HG03139 (cell line): Measurements from ENCODE around the gene MAPK9.
"Not testable (repeated sequence)": the region's sequence is repeated elsewhere in the genome, so short reads cannot be mapped to it uniquely, and the experiment has no call there.

Source experiments
- ATAC-seq: cut with Tn5 transposase; IDR thresholded peaks from one replicate; pipeline ENCODE4 v1.9.1; 2021; ENCODE audit not compliant: unreplicated experiment

Gene MAPK9

GRCh38 chr5:180328296-180329137 lies 36.6 kb upstream of the MAPK9 start:
- no peak for ATAC-seq

GRCh38 chr5:180326989-180327565 lies 35.2 kb upstream of the MAPK9 start:
- ATAC-seq: no peak

DNA sequence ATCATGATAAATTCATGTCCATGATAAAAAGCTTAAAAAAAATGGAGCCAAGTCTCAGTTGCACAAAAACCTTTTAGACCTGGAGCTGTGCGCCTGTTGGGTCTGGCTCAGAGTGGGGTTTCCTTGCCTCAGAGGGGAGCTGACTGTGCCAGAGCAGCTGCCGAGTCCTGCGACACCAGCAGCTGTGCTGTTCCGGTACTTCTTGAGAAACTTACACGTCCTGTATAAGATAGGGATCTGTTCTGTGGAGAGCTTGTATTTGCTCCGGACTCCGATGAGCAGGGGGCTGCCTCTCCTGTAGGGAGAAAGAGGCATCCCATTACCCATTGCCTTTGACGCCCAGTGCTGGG lies 32.7 kb upstream of the MAPK9 start:
- ATAC-seq: no peak

GRCh38 chr5:180323941-180324600 lies 32.2 kb upstream of the MAPK9 start:
- ATAC-seq: no peak

DNA sequence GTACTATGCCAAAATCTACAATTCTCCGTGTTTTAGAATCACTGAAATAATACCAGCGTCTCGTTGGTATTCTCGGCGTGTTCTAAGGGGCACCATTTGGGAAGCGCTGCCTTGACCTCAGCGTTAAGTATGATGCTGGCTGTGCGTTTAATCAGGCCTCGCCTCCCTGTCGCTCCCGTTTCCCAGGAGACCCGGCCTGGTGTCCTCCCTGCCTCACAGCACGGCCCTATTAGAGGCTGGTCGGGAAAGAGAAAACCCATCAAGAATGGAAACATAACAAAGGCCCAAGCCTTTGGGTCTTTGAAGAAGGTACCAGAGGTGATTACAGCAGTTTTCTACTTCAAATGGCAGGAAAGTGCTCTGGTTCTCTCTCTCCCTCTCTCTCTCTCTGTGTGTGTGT lies 31.3 kb upstream of the MAPK9 start:
- ATAC-seq: no peak

- ATAC-seq: no peak
These were observed 26.7 kb upstream of the MAPK9 start for GRCh38 chr5:180318456-180319089.

GRCh38 chr5:180316586-180316985 lies 24.7 kb upstream of the MAPK9 start:
- ATAC-seq: no peak

- ATAC-seq: peak; percentile 67
These were observed 23.9 kb upstream of the MAPK9 start for GRCh38 chr5:180315762-180316212.

- ATAC-seq: no peak
These were observed 22.0 kb upstream of the MAPK9 start for GRCh38 chr5:180313677-180314505.

DNA sequence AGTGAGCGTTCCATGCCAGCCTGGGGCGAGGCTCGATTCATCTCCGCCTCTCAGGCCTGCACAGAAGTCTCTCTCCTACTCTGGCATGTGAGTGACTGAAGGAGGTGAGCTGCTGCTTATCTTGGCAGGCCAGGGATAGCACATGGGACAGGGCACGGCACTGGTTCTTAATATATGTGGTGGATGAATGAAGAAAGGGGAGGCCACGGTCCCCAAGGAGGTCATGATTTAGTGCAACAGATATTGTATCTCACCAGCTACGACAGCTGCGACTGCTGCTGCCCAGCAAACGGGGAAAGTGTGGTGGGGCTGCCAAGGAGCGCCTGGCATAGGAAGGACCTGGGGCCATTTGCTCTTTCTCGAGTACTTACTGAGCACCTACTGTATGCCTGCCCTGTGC lies 19.3 kb upstream of the MAPK9 start:
- ATAC-seq: no peak

- ATAC-seq: no peak
These were observed 14.9 kb upstream of the MAPK9 start for GRCh38 chr5:180306796-180307195.

DNA sequence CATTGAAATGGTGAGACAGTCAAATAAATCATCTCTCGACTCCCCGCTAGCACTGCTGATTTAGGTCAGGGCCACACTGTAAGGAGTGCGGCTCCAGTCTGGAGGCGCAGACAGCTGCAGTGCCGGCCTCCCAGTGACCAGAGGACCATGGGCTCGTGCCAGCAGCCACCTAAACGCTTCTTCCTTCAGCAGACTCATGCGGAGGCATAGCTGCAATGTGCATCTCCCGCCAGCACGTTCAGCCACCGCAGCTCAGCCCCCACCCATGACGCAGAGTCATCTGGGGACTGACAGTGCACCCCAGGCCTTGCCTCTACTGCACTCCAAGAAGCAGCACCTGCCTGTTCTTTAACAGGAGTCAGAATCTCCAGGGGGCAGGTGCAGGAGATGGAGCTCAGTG lies 13.6 kb upstream of the MAPK9 start:
- no peak for ATAC-seq

GRCh38 chr5:180304431-180305375 lies 12.8 kb upstream of the MAPK9 start:
- ATAC-seq: no peak

- no peak for ATAC-seq
These were observed 12.1 kb upstream of the MAPK9 start for GRCh38 chr5:180304016-180304292.

GRCh38 chr5:180303226-180304015 lies 11.5 kb upstream of the MAPK9 start:
- no peak for ATAC-seq

GRCh38 chr5:180302256-180302655 lies 10.4 kb upstream of the MAPK9 start:
- ATAC-seq: no peak

DNA sequence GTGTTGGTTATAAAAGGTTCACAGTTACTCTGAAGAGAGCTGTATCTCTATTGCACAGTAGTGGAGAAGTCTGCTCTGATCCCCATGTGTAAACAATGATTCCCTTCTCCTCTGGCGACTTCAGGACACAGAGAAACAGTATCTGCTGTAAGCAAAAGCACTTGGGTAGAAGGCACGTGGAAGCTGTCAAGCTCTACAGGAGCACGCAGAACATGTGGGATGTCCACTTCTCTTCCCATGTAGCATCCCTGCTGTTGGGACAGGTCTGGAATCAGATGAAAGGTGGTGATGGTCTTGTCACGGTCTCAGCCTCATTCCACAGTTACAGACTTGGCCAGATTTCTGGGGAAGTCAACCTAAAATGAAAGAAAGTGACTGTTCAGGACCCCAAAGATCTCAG lies 9.4 kb upstream of the MAPK9 start:
- ATAC-seq: no peak

GRCh38 chr5:180299526-180299925 lies 7.6 kb upstream of the MAPK9 start:
- no peak for ATAC-seq

- ATAC-seq: not testable (repeated sequence)
These were observed 7.1 kb upstream of the MAPK9 start for GRCh38 chr5:180299014-180299413.
